Astrocyte (in vitro differentiated cells and primary cell): ENCODE measurements around the gene CD200. TPM values are rescaled to one million over a fixed set of nuclear protein-coding genes. Genes with fewer than 3 reads are reported as not detected.

ENCODE experiments used
- DNase-seq: peaks from one replicate; pipeline ENCODE4 v3.0.0-alpha.2; 2010; ENCODE audit warnings: low read depth
- FAIRE-seq: peaks from 2 replicates; lab custom pipeline; 2011; peaks lifted over from hg19 to GRCh38; lab: Jason Lieb, UNC
- H2AFZ ChIP-seq: 2 replicates; pipeline ENCODE4 v1.6.0; 2012; ENCODE audit warnings: low read depth, low read length, inconsistent platforms
- H3K27ac ChIP-seq: 2 replicates; pipeline ENCODE4 v1.5.1; 2011; ENCODE audit warnings: low read depth, low read length, inconsistent platforms
- H3K27me3 ChIP-seq: 2 replicates; pipeline ENCODE4 v1.6.0; 2011; ENCODE audit warnings: low read length, inconsistent platforms; ENCODE audit not compliant: insufficient read depth
- H3K36me3 ChIP-seq: 2 replicates; pipeline ENCODE4 v1.5.1; 2011; ENCODE audit warnings: low read length, inconsistent platforms; ENCODE audit not compliant: insufficient read depth
- H3K4me1 ChIP-seq: 2 replicates; pipeline ENCODE4 v1.5.1; 2011; ENCODE audit warnings: low read length, inconsistent platforms; ENCODE audit not compliant: insufficient read depth
- H3K4me2 ChIP-seq: 2 replicates; pipeline ENCODE4 v1.6.0; 2012; ENCODE audit warnings: low read length, inconsistent platforms
- H3K4me3 ChIP-seq: 2 replicates; pipeline ENCODE4 v1.5.1; 2011; ENCODE audit warnings: low read depth, mild to moderate bottlenecking, low read length, inconsistent platforms; ENCODE audit not compliant: insufficient read depth
- H3K79me2 ChIP-seq: 2 replicates; pipeline ENCODE4 v1.6.0; 2012; ENCODE audit warnings: mild to moderate bottlenecking, low read length, inconsistent platforms; ENCODE audit not compliant: insufficient read depth
- H3K9ac ChIP-seq: 2 replicates; pipeline ENCODE4 v1.6.0; 2012; ENCODE audit warnings: mild to moderate bottlenecking, low read length, inconsistent platforms
- H3K9me3 ChIP-seq: 2 replicates; pipeline ENCODE4 v1.5.1; 2012; ENCODE audit warnings: low read depth, mild to moderate bottlenecking, low read length, inconsistent platforms; ENCODE audit not compliant: insufficient read depth
- H4K20me1 ChIP-seq: 2 replicates; pipeline ENCODE4 v1.6.0; 2012; ENCODE audit warnings: low read length, inconsistent platforms; ENCODE audit not compliant: insufficient read depth
- H3K27ac Mint-ChIP-seq: one replicate; pipeline ENCODE4 v1.8.0; 2021; ENCODE audit warnings: mild to moderate bottlenecking, mixed read lengths; ENCODE audit not compliant: unreplicated experiment
- H3K27me3 Mint-ChIP-seq: one replicate; pipeline ENCODE4 v1.8.0; 2021; ENCODE audit warnings: low read depth, mixed read lengths; ENCODE audit not compliant: unreplicated experiment
- H3K36me3 Mint-ChIP-seq: one replicate; pipeline ENCODE4 v1.8.0; 2021; ENCODE audit warnings: low read depth, mixed read lengths; ENCODE audit not compliant: unreplicated experiment
- H3K4me1 Mint-ChIP-seq: one replicate; pipeline ENCODE4 v1.8.0; 2021; ENCODE audit warnings: low read depth, mixed read lengths; ENCODE audit not compliant: unreplicated experiment
- H3K4me3 Mint-ChIP-seq: one replicate; pipeline ENCODE4 v1.8.0; 2021; ENCODE audit warnings: mild to moderate bottlenecking, moderate library complexity, mixed read lengths; ENCODE audit not compliant: unreplicated experiment
- H3K9me3 Mint-ChIP-seq: one replicate; pipeline ENCODE4 v1.8.0; 2021; ENCODE audit warnings: mild to moderate bottlenecking, mixed read lengths; ENCODE audit not compliant: unreplicated experiment
- EZH2 ChIP-seq: IDR thresholded peaks from 2 replicates; pipeline ENCODE4 v1.6.1; 2012; ENCODE audit warnings: mild to moderate bottlenecking, low read length, inconsistent platforms; ENCODE audit not compliant: insufficient read depth
- total RNA-seq: library from RNA; stranded (reverse); gene quantifications from 2 replicates; pipeline ENCODE4 v1.2.1, GENCODE V29; 2021
- TF ChIP-seq, protein P1 (sequence below): IDR thresholded peaks from 2 replicates; pipeline ENCODE4 v1.5.1; 2011; ENCODE audit warnings: low read depth, mild to moderate bottlenecking, inconsistent platforms, low read length, moderate library complexity; ENCODE audit not compliant: insufficient read depth

Gene CD200
- total RNA-seq, 1 donor from 2014 or later, result 11.1 TPM

DNA sequence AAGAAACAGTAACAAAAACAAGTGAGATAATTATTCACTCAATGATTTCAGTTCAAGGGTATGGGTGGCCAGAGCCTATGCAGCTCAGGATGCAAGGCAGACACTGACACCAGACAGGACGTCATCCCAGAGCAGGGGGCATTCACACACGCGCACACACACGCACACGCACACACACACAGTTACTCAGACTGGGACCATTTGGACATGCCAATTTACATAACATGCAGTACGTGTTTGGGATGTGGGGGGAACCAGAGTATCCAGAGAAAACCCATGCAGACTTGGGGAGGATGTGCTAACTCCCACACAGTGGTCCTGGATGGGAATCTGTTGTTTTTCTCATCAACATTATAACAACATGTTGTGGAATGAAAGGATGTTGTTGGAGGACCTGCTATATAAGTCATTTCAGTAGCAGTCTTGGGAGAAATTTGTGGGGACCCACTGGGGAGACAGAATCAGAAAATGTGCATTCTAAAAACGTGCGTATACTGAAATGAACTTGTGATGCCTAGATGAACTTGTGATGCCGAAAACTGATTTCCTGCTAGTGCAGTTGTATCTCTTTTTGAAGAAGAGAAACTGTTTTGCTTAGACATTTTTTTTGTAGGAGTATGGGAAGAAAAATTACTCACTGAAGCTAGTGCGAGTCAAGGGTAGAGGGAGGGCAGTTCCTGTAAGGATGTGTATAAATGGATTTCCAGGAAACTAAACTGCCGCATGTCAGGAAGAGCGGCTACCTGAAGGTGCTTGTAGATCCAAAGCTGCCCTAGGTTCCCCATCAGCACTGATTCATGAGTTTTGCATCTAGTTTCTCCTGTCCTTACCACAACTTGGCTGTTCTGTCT, 25.2 kb downstream of the CD200 start:
- no peak overlapping the region for H3K27ac ChIP-seq
- H3K36me3 ChIP-seq, result no peaks in the 10 kb centered on the region
- H3K27me3 Mint-ChIP-seq, result no peaks in the 10 kb centered on the region
- no peak overlapping the region for H3K9ac ChIP-seq
- no peak overlapping the region for H3K4me3 Mint-ChIP-seq
- H3K27me3 ChIP-seq, result no peaks in the 10 kb centered on the region
- H2AFZ ChIP-seq, result peak overlapping the region; percentile 21
- peak overlapping the region; percentile 16 for H3K4me2 ChIP-seq
- H3K4me3 ChIP-seq, result no peak overlapping the region
- peak; percentile 12 for DNase-seq
- H3K4me1 ChIP-seq, result peaks cover 4% of the 10 kb centered on the region
- no peak for FAIRE-seq
- H3K4me1 Mint-ChIP-seq, result peaks cover 17% of the 10 kb centered on the region
- no peaks in the 10 kb centered on the region for H4K20me1 ChIP-seq
- no peaks in the 10 kb centered on the region for H3K9me3 Mint-ChIP-seq
- peaks cover 2% of the 10 kb centered on the region for H3K36me3 Mint-ChIP-seq
- H3K79me2 ChIP-seq, result no peaks in the 10 kb centered on the region
- no peaks in the 10 kb centered on the region for H3K9me3 ChIP-seq
- H3K27ac Mint-ChIP-seq, result peak overlapping the region; percentile 38
- TF ChIP-seq, protein P1, sequence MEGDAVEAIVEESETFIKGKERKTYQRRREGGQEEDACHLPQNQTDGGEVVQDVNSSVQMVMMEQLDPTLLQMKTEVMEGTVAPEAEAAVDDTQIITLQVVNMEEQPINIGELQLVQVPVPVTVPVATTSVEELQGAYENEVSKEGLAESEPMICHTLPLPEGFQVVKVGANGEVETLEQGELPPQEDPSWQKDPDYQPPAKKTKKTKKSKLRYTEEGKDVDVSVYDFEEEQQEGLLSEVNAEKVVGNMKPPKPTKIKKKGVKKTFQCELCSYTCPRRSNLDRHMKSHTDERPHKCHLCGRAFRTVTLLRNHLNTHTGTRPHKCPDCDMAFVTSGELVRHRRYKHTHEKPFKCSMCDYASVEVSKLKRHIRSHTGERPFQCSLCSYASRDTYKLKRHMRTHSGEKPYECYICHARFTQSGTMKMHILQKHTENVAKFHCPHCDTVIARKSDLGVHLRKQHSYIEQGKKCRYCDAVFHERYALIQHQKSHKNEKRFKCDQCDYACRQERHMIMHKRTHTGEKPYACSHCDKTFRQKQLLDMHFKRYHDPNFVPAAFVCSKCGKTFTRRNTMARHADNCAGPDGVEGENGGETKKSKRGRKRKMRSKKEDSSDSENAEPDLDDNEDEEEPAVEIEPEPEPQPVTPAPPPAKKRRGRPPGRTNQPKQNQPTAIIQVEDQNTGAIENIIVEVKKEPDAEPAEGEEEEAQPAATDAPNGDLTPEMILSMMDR, result no peak
- no peak for TF ChIP-seq EZH2

DNA sequence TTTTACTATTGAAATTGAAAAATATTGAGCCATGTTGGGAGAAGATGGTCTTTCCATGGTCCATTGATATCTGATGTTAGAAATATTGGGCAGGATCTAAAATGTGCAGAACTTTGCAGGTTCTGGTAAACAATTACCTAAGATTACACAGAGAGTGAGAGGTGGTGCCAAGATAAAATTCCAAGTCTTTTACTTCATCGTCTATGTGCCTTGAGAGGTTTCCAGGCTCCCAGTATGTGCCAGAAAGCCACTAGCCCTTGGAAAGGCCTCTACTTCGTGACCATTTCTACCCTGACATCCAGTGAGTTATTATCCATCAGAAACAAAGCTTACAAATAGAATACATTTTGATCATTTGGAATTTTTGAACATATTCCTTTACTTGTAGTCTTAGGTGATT, 27.6 kb downstream of the CD200 start:
- Histone ChIP-seq H3K9me3 (no peaks in the 10 kb centered on the region), H3K79me2 (no peaks in the 10 kb centered on the region), H3K27me3 (no peaks in the 10 kb centered on the region), H3K27ac (peak overlapping the region; percentile 22), H2AFZ (no peak overlapping the region), H4K20me1 (no peaks in the 10 kb centered on the region), H3K36me3 (no peaks in the 10 kb centered on the region), H3K9ac (no peak overlapping the region), H3K4me1 (peaks cover 6% of the 10 kb centered on the region), H3K4me2 (no peak overlapping the region), H3K4me3 (no peak overlapping the region)
- Mint-ChIP-seq H3K27ac (no peak overlapping the region), H3K36me3 (no peaks in the 10 kb centered on the region), H3K4me3 (no peak overlapping the region), H3K4me1 (peaks cover 35% of the 10 kb centered on the region), H3K27me3 (no peaks in the 10 kb centered on the region), H3K9me3 (no peaks in the 10 kb centered on the region)
- DNase-seq, result peak; percentile 76
- FAIRE-seq, result no peak
- TF ChIP-seq EZH2, result no peak
- TF ChIP-seq, protein P1, result no peak

DNA sequence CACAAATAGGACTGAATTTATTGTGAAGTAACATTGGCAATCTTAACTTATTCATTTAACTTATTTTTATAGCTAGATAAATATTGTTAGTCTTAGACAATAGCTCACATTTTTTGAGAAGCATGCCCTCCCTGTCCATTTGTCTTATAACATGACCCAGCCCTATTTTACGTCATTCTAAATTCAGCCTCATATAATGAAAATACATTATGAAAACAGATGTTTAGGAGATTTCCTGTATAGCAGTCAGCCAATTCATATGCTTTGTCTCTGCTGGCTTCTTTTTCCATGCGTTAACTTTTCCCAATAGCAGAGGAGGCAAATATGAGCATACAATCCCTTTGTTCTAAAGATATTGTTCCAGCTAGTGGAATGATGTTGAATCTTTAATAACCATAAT, 29.3 kb downstream of the CD200 start:
- Histone ChIP-seq H3K4me3 (no peak overlapping the region), H4K20me1 (no peaks in the 10 kb centered on the region), H3K4me1 (peaks cover 8% of the 10 kb centered on the region), H3K79me2 (no peaks in the 10 kb centered on the region), H2AFZ (no peak overlapping the region), H3K4me2 (no peak overlapping the region), H3K36me3 (no peaks in the 10 kb centered on the region), H3K9me3 (no peaks in the 10 kb centered on the region), H3K27me3 (no peaks in the 10 kb centered on the region), H3K9ac (no peak overlapping the region), H3K27ac (no peak overlapping the region)
- no peak for FAIRE-seq
- no peak for DNase-seq
- TF ChIP-seq, protein P1, result no peak
- no peak for TF ChIP-seq EZH2
- Mint-ChIP-seq H3K4me3 (no peak overlapping the region), H3K36me3 (peaks cover 3% of the 10 kb centered on the region), H3K9me3 (no peaks in the 10 kb centered on the region), H3K27me3 (no peaks in the 10 kb centered on the region), H3K4me1 (peaks cover 39% of the 10 kb centered on the region), H3K27ac (no peak overlapping the region)
